ENCODE measurements around the gene PTN. TPM values are rescaled to one million over a fixed set of nuclear protein-coding genes. Genes with fewer than 3 reads are reported as not detected.

The PTN gene
- total RNA-seq, 1 experiment from 2014 or later: 0.13 TPM

DNA sequence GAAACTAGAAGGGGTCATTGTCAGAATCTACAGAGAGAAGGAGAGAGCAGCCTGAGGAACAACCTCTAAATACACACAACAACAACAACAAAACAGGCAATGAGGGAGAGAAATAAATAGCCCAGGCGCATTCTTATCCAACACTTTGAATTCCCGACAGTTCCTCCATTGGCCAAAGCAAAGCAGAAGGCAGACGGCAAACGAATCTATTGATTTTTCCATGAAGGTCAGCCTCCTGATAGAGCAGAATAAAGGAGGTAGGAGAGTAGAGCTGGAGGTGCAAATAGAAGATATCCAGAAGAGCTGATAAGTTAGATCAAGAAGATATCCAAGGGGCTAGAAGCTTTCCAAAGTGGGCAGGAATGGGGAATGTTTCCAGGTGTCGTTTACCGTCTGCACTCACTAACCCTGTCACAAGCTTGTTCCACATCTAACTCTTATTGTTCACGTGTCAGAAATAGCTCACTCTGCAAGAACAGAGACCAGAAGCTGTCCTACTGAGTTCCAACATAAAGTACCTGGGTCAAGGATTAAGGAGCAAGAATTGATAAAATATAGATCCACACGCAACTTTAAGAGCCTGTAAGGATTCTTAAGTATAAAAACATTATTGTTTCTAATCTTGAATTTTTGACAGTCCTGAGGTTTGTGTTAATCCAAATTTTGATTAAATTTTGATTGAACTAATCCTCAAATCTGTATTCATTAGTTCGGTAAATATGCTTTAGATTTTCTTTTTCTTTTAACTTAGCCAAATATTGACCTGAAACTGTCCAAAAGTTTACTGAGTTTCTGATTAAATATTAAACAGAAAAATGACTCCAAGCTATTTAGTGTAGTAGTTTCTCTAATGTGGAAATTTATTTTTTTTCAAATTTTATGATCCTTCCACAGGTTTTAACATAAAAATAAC lies 45.7 kb downstream of the PTN start:
- ChIA-PET POLR2A (no interaction called here), CTCF (no interaction called here)
- no peaks in the 10 kb centered on the region for H3K4me1 ChIP-seq (ENCODE audit: control insufficient read depth, insufficient read depth, low read length)
- intact Hi-C loops (cut with micrococcal nuclease; ENCODE audit: unreplicated experiment) (no loop called here), in situ Hi-C loops (cut with HindIII; ENCODE audit: low pct_unique_long_range_greater_than_20kb, low sequenced_read_pairs) (no loop called here)
- H3K27ac ChIP-seq (ENCODE audit: low read length): no peak overlapping the region
- TF ChIP-seq REST (IDR thresholded peaks at IDR 0.05; ENCODE audit: insufficient read depth in 1 of 2, low read depth in 2 of 2, low read length in 1 of 2) (no peak), POLR2AphosphoS5 (IDR thresholded peaks at IDR 0.05; ENCODE audit: low read depth, low read length) (no peak), SIN3A (IDR thresholded peaks at IDR 0.05; ENCODE audit: borderline replicate concordance, insufficient read depth, low read depth, low read length) (no peak), TCF7L2 (IDR thresholded peaks at IDR 0.05; ENCODE audit: low read depth, low read length) (no peak)
- TF ChIP-seq, protein P1, sequence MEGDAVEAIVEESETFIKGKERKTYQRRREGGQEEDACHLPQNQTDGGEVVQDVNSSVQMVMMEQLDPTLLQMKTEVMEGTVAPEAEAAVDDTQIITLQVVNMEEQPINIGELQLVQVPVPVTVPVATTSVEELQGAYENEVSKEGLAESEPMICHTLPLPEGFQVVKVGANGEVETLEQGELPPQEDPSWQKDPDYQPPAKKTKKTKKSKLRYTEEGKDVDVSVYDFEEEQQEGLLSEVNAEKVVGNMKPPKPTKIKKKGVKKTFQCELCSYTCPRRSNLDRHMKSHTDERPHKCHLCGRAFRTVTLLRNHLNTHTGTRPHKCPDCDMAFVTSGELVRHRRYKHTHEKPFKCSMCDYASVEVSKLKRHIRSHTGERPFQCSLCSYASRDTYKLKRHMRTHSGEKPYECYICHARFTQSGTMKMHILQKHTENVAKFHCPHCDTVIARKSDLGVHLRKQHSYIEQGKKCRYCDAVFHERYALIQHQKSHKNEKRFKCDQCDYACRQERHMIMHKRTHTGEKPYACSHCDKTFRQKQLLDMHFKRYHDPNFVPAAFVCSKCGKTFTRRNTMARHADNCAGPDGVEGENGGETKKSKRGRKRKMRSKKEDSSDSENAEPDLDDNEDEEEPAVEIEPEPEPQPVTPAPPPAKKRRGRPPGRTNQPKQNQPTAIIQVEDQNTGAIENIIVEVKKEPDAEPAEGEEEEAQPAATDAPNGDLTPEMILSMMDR (IDR thresholded peaks at IDR 0.05): no peak
- DNase-seq (ENCODE audit: low read depth, low spot score) (no peak), ATAC-seq (no peak)
- no peak overlapping the region for H3K4me3 ChIP-seq (ENCODE audit: low read depth in 2 of 2, low read length in 2 of 2)
- no peaks in the 10 kb centered on the region for H3K36me3 ChIP-seq (ENCODE audit: control insufficient read depth, insufficient read depth, low read length)
- no peaks in the 10 kb centered on the region for H3K27me3 ChIP-seq (ENCODE audit: control insufficient read depth, insufficient read depth, low read length)
- no peaks in the 10 kb centered on the region for H3K9me3 ChIP-seq (ENCODE audit: control insufficient read depth, insufficient read depth, low read depth, low read length)
- no TSS peak for BruUV-seq (replicated peaks)

- no peaks in the 10 kb centered on the region for H3K4me1 ChIP-seq (ENCODE audit: control insufficient read depth, insufficient read depth, low read length)
- intact Hi-C loops (cut with micrococcal nuclease; ENCODE audit: unreplicated experiment): no loop called here
- no peak overlapping the region for H3K4me3 ChIP-seq (ENCODE audit: low read depth in 2 of 2, low read length in 2 of 2)
- no peak for TF ChIP-seq SIN3A (IDR thresholded peaks at IDR 0.05; ENCODE audit: borderline replicate concordance, insufficient read depth, low read depth, low read length)
- TF ChIP-seq TCF7L2 (IDR thresholded peaks at IDR 0.05; ENCODE audit: low read depth, low read length): no peak
- no peak for TF ChIP-seq REST (IDR thresholded peaks at IDR 0.05; ENCODE audit: insufficient read depth in 1 of 2, low read depth in 2 of 2, low read length in 1 of 2)
- no peak for TF ChIP-seq POLR2AphosphoS5 (IDR thresholded peaks at IDR 0.05; ENCODE audit: low read depth, low read length)
- TF ChIP-seq, protein P1 (IDR thresholded peaks at IDR 0.05): no peak
- no TSS peak for BruUV-seq (replicated peaks)
- ChIA-PET POLR2A (no interaction called here), CTCF (no interaction called here)
- no peaks in the 10 kb centered on the region for H3K9me3 ChIP-seq (ENCODE audit: control insufficient read depth, insufficient read depth, low read depth, low read length)
- H3K36me3 ChIP-seq (ENCODE audit: control insufficient read depth, insufficient read depth, low read length): no peaks in the 10 kb centered on the region
- H3K27me3 ChIP-seq (ENCODE audit: control insufficient read depth, insufficient read depth, low read length): no peaks in the 10 kb centered on the region
- in situ Hi-C loops (cut with HindIII; ENCODE audit: low pct_unique_long_range_greater_than_20kb, low sequenced_read_pairs): no loop called here
- no peak for ATAC-seq
- H3K27ac ChIP-seq (ENCODE audit: low read length): no peak overlapping the region
- no peak for DNase-seq (ENCODE audit: low read depth, low spot score)
These were observed 47.0 kb downstream of the PTN start for GRCh38 chr7:137296576-137296975.

Measured in Panc1 (cell line).